Measurements from ENCODE around the gene FZR1.

The FZR1 gene

DNA sequence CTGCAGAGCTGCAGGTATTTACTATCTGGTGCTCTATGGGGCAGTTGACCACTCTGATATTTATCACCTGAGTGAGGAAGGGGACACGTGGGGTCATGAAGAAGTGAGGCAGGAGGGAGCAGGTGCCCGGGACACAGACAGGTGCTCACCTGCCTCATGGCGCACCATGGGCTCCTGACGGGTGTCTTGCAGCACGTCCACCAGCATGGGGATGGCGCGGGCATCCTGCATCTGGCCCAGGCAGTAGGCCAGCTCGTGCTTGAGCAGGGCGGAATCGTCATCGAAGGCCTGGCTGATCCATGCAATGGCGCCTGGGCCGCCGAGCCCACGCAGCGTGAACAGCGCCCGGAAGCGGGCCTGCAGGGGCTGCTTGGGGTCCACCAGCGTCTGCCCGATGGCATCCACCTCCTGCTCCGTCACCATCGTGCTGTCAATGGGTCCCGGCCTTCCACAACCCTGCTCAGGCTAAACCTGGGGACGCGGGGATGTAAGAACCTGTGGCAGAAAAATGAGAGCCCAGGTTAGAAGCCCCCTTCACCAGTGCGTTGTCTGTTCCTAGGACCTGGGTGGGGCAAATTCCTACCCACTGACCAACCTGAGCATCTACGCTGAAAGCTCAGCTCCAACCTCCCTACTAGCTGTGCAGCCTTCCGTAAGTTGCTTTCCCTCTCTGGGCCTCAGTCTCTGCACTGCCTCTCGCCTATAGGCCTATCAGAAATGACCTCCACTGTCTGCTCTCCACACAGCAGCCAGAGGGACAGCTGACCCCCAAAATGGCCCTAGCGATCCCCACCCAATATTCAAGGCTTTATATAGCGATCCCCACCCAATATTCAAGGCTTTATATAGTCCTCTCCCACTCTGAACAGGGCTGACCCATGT lies 9.5 kb upstream of the FZR1 start:
- Histone ChIP-seq H3K27me3 (ENCODE audit: insufficient read depth, low read depth) (no peaks in the 10 kb centered on the region), H3K27ac (no peak overlapping the region), H3K9ac (no peak overlapping the region), H2AFZ (ENCODE audit: low read depth) (no peak overlapping the region), H4K20me1 (ENCODE audit: insufficient read depth) (no peaks in the 10 kb centered on the region), H3K4me3 (IDR thresholded peaks at IDR 0.05; ENCODE audit: insufficient read depth, low read depth, low read length) (no peak overlapping the region), H3K4me2 (no peak overlapping the region), H3K79me2 (ENCODE audit: insufficient read depth, low read depth) (peaks cover 36% of the 10 kb centered on the region), H3K4me1 (ENCODE audit: low read depth, poor library complexity, severe bottlenecking) (peaks cover 18% of the 10 kb centered on the region), H3K36me3 (ENCODE audit: insufficient read depth) (no peaks in the 10 kb centered on the region)
- TF ChIP-seq, protein P1, sequence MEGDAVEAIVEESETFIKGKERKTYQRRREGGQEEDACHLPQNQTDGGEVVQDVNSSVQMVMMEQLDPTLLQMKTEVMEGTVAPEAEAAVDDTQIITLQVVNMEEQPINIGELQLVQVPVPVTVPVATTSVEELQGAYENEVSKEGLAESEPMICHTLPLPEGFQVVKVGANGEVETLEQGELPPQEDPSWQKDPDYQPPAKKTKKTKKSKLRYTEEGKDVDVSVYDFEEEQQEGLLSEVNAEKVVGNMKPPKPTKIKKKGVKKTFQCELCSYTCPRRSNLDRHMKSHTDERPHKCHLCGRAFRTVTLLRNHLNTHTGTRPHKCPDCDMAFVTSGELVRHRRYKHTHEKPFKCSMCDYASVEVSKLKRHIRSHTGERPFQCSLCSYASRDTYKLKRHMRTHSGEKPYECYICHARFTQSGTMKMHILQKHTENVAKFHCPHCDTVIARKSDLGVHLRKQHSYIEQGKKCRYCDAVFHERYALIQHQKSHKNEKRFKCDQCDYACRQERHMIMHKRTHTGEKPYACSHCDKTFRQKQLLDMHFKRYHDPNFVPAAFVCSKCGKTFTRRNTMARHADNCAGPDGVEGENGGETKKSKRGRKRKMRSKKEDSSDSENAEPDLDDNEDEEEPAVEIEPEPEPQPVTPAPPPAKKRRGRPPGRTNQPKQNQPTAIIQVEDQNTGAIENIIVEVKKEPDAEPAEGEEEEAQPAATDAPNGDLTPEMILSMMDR (conservative IDR thresholded peaks at IDR 0.05; ENCODE audit: low read depth, low read length) = no peak

DNA sequence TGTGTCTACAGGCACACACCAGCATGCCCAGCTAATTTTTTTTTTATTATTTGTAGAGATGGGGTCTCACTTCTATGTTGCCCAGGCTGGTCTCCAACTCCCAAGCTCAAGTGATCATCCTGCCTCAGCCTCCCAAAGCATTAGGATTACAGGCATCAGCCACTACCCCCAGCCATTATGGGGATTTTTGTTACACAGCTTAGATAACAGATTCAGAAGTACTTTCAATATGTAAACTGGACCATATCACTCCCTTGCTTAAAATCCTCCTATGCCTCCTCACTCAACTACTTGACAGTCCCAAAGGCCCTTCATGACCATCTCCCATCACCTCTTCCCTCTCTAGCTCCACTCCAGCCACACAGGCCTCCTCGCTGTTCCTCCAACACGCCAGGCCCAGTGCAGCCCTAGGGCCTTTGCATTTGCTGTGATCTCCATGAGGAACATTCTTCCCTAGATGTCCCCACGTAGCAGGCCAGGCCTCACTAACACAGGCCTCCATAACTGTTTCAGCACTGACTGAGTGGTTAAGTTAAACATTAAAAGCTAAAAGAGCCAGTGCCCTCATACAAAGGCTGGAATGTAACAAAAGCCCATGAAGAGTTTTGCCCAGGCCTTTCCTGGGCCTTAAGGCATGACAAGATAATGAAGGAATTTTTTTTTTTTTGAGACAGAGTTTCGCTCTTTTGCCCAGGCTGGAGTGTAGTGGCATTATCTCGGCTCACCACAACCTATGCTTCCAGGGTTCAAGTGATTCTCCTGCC lies 8.2 kb upstream of the FZR1 start:
- Histone ChIP-seq H3K36me3 (ENCODE audit: insufficient read depth) (no peaks in the 10 kb centered on the region), H4K20me1 (ENCODE audit: insufficient read depth) (no peaks in the 10 kb centered on the region), H3K27ac (no peak overlapping the region), H2AFZ (ENCODE audit: low read depth) (no peak overlapping the region), H3K4me2 (no peak overlapping the region), H3K9ac (no peak overlapping the region), H3K4me1 (ENCODE audit: low read depth, poor library complexity, severe bottlenecking) (peaks cover 18% of the 10 kb centered on the region), H3K4me3 (IDR thresholded peaks at IDR 0.05; ENCODE audit: insufficient read depth, low read depth, low read length) (no peak overlapping the region), H3K27me3 (ENCODE audit: insufficient read depth, low read depth) (no peaks in the 10 kb centered on the region), H3K79me2 (ENCODE audit: insufficient read depth, low read depth) (peaks cover 36% of the 10 kb centered on the region)
- TF ChIP-seq, protein P1 (conservative IDR thresholded peaks at IDR 0.05; ENCODE audit: low read depth, low read length) = no peak

DNA sequence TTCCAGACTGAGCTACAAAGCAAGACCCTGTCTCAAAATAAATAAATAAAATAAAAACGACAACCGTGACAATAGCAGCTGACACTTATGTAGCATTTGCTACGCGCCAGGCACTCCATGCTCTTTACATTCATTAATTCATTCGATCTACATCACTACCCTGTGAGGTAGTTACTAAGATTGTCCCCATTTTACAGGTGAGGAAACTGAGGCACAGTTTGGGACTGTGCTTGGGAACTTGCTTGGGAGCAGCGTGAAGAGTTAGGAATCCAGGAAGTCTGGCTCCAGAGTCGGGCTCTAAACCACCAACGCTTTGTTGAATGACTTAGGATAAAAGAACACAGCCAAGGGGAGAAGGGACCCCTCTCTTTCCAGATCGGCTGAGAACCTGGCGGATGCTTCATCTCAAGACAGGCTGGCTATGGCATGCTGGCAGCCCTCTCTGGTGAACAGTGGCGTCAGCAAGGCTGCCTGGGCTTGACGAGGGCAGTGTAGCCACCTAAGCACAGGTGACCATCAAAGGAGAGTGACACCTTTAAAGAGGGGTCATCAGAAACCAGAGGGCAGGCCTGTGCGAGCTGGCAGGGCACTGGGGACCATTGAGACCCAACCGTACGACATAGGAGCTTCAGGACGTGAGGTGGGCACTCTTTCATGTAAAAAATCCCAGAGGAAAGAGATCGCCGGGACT lies 6.2 kb upstream of the FZR1 start:
- H3K4me3 ChIP-seq (IDR thresholded peaks at IDR 0.05; ENCODE audit: insufficient read depth, low read depth, low read length) = no peak overlapping the region
- no peaks in the 10 kb centered on the region for H3K27me3 ChIP-seq (ENCODE audit: insufficient read depth, low read depth)
- H4K20me1 ChIP-seq (ENCODE audit: insufficient read depth) = no peaks in the 10 kb centered on the region
- peak overlapping the region; percentile 97 for H3K4me2 ChIP-seq
- H3K27ac ChIP-seq = peak overlapping the region; percentile 84
- peaks cover 36% of the 10 kb centered on the region for H3K79me2 ChIP-seq (ENCODE audit: insufficient read depth, low read depth)
- H2AFZ ChIP-seq (ENCODE audit: low read depth) = peak overlapping the region; percentile 59
- peaks cover 24% of the 10 kb centered on the region for H3K4me1 ChIP-seq (ENCODE audit: low read depth, poor library complexity, severe bottlenecking)
- peak overlapping the region; percentile 88 for H3K9ac ChIP-seq
- H3K36me3 ChIP-seq (ENCODE audit: insufficient read depth) = no peaks in the 10 kb centered on the region
- TF ChIP-seq, protein P1 (conservative IDR thresholded peaks at IDR 0.05; ENCODE audit: low read depth, low read length) = no peak

DNA sequence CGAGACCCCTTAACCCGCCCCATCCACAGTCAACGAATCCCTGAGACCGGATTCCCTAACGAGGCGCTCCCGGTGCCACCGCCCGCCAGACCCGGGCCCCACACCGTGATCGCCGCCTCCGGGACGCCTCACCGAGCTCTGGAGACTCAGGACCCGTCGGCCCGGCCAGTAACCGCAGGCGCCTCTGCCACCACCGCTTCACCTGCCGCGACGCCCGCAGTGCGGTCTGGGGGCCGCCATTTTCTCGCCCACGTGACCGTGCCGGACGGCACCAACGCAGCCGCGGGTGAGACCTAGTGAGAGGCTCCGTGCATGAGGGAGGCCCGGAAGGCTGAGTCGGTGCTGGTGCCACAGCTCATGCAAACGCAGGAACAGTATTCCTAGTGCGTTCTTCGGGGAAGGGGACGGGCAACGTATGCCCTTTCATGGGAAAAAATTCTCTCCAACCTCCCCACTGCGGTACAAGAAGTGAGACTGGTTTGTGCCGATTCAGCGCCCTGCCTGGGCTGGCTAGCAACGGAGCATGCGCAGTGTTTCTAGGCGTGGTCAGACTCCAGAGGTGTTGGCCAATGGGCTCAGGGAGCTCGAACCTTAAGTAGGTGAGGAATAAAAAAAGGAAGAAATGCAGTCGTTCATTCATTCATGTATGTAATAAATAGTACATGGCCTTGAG lies 5.5 kb upstream of the FZR1 start, which contains the start of gene DOHH:
Gene DOHH (minus strand): TSS at position 246 of the 673 bp plus-strand sequence. CDS start 3,860 bp downstream, outside the sequence.
- TF ChIP-seq, protein P1 (conservative IDR thresholded peaks at IDR 0.05; ENCODE audit: low read depth, low read length) = no peak
- peak within 1 kb of the TSS; percentile 59 for H2AFZ ChIP-seq (ENCODE audit: low read depth)
- H3K27me3 ChIP-seq (ENCODE audit: insufficient read depth, low read depth) = no peaks in the 10 kb centered on the region
- H3K4me1 ChIP-seq (ENCODE audit: low read depth, poor library complexity, severe bottlenecking) = peaks cover 31% of the 10 kb centered on the region
- H3K36me3 ChIP-seq (ENCODE audit: insufficient read depth) = no peaks in the 10 kb centered on the region
- H3K27ac ChIP-seq = peak within 1 kb of the TSS; percentile 84
- H3K79me2 ChIP-seq (ENCODE audit: insufficient read depth, low read depth) = peaks cover 36% of the 10 kb centered on the region
- peak within 1 kb of the TSS; percentile 97 for H3K4me2 ChIP-seq
- H3K9ac ChIP-seq = peak within 1 kb of the TSS; percentile 88
- no peaks in the 10 kb centered on the region for H4K20me1 ChIP-seq (ENCODE audit: insufficient read depth)
- no peak within 1 kb of the TSS for H3K4me3 ChIP-seq (IDR thresholded peaks at IDR 0.05; ENCODE audit: insufficient read depth, low read depth, low read length)

All from KMS-11 (cell line).